Embryonic facial prominence (tissue), 1 donor: ENCODE data around the gene ZRANB1.

ENCODE experiments used
- DNase-seq: peaks from one replicate; pipeline ENCODE4 v3.0.0-alpha.2; 2016; ENCODE audit errors: extremely low spot score

ZRANB1 gene

GRCh38 chr10:124993736-124994451, 52.0 kb downstream of the ZRANB1 start:
- no peak for DNase-seq

- no peak for DNase-seq
These were observed 52.9 kb downstream of the ZRANB1 start for GRCh38 chr10:124994573-124995473.

DNA sequence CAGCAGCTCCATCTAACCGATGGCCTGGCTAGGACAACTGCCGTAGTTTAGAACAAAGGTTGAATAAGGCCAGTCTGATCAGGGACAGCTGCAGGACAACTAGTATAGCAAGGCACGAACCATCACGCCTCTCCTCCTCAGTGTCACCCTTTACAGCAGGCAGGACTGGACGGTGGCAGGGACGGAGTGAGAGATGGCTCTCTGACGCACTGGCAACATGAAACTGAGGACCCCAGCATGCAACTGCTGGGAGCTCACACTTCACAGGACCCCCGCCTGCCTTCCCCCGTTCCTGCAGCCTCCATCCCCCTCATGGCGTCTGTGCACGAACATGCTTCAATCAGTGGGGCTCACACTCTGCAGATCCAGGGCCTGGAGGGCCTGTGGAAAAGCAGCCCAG, 53.7 kb downstream of the ZRANB1 start:
- DNase-seq = no peak

GRCh38 chr10:124996127-124996853, 54.4 kb downstream of the ZRANB1 start:
- no peak for DNase-seq

DNA sequence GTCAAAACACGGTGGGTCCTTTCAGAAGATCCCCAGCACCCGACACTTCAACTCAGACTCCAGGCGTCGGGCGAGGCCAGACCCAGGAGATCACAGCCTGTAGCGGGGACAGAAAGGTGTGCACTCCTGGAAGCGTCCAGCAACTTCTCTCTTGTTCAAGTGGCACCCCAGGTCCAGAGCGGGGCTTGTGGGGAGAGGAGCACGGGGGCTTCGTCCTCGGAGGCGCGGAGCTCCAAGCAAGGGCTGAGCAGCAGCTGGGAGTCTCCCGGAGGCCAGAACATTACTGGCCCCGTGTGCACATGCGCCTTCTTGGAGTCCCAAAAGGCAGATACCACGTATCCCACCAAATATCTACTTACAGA, 54.9 kb downstream of the ZRANB1 start:
- no peak for DNase-seq

DNA sequence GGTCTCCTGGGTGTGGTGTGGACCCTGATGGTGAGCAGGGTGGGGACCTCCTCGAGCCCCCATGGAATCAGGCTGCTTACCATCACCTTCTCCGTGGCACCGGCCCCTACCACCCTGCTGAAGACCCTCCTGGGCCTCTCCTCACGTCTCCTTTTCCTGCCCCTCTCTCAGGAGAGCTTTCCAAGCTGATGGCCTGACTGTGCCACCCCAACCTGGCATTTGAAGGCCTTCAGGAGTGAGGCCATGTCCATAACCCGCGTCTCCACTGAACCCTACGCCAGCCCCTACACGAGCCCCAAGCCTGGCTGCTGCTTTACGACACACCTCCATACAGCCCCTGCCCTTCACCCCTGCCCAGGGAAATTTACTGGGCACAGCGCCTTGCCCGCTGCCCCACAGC, 55.4 kb downstream of the ZRANB1 start:
- DNase-seq = no peak

GRCh38 chr10:124997771-124998623, 56.1 kb downstream of the ZRANB1 start:
- DNase-seq = no peak

GRCh38 chr10:124998624-124999291, 56.8 kb downstream of the ZRANB1 start:
- no peak for DNase-seq

- no peak for DNase-seq
These were observed 57.8 kb downstream of the ZRANB1 start for GRCh38 chr10:124999433-125000365.

- DNase-seq = no peak
These were observed 58.7 kb downstream of the ZRANB1 start for GRCh38 chr10:125000366-125001312.

DNA sequence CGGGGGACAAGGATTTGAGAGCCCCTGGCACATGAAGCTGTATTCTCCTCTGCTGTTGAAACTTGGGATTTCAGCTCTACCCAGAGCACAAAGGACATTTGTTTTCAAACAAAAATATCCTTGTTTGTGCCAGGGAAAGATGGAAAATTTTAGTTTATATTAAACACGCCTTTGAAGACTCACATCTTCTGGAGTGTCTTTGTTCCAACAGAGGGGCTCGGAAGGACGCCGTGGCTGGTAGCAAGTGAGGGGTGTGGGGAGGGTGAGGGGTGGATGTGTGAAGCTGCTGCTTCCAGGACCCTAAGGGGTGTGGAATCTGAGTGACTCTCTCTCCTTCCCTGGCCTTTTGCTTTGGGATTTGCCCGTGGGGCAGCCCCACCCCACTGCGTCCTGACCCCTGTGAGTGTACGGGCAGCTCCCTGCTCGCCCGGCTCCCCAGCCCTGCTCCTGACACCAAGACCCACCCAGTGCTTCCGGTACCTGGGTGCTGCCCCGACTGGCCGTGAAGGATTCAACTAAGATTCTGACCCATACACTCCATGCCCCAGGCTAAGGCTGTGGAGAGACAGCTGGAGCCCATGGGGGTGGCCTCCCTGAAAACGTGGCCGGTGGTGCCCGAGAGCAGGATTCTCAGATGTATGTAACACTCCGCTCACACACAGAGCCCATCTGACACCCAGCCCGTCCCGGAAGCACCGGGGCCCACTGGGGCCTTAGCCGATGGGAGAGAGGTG, 59.6 kb downstream of the ZRANB1 start:
- DNase-seq = no peak

GRCh38 chr10:125002047-125002422, 60.1 kb downstream of the ZRANB1 start:
- no peak for DNase-seq

DNA sequence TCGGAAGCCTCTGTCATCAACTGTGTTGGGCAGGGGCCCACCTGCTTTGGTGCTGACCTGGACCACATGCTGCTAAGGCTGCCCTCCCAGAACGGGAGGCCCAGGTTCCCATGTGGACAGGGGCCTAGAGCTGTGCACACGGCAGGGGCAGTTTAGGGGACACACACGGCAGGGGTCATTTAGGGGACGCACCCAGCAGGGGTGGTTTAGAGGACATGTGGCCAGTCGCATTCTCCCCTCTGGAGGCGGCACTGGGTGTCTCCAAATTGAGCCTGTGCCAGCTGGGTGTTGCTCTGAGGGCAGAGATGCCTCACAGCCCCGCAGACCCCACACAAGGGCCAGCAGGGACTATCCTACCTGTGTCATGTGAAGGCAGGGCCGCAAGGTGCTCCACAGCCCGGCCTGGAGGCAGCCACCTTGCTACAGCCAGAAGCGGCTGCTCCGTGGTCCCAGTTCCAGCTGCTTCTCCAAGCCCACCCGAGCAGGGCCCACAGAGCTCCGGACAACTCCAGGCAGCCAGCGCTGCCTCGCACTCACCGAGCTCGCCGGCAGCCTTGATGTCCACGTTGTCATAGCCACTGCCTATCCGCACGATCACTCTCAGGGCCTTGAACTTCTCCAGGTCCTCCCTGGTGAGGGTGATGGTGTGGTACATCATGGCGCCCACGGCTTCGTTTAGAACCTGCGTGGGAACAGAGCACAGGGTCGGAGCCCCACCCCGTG, 60.7 kb downstream of the ZRANB1 start:
- DNase-seq = no peak

DNA sequence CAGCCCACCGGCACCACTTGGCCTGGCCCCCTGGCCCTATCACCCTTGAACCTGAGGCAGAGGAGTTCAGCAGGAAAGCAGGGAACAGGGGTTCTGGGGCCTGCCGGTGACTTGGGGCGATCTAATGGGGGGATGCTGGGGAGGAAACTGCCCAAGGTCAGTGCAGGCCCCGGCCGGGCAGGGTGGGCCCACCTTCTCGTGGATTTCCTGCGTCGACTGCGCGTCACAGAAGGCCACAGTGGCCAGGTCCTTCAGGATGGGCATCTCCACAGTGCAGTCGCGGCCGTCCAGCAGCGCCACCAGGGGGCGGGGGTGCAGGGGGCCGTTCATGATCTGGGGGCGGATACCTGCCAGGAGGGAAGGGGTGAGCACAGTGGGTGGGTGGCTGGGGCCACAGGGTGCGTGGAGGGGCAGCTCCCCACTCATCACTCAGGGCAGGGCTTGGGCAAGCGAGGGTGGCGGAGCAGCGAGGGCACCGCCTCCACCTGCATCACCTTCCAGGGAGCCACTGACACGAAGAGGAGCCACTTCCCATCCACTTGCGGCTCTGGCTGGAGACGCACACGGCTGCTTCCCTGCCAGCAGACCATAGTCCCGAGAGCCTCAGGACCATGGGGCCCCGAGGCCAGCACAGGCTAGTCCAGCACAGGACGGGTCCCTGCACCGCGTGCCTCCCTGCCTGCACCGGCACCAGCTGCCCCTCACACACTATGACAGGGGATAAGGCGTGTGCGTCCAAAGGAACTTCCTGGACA, 61.4 kb downstream of the ZRANB1 start:
- DNase-seq = no peak

GRCh38 chr10:125003901-125004467, 62.1 kb downstream of the ZRANB1 start:
- DNase-seq = no peak
